Measurements from ENCODE around the gene SLC29A1. TPM values are rescaled to one million over a fixed set of nuclear protein-coding genes. Genes with fewer than 3 reads are reported as not detected.

SLC29A1 gene
- total RNA-seq, 1 donor from 2014 or later, result 181 TPM

- peak; percentile 67 for ATAC-seq (ENCODE audit: poor library complexity)
- intact Hi-C loops (cut with DNase I), result no loop called here
Measured at GRCh38 chr6:44219053-44219814, 4.2 kb upstream of the SLC29A1 start.

GRCh38 chr6:44219815-44220784 lies 3.3 kb upstream of the SLC29A1 start:
- ATAC-seq (ENCODE audit: poor library complexity), result no peak
- intact Hi-C loops (cut with DNase I), result no loop called here
- no peak for DNase-seq

More at GRCh38 chr6:44219053-44219814, 4.2 kb upstream of the SLC29A1 start:
- DNase-seq, result peak; percentile 92

DNA sequence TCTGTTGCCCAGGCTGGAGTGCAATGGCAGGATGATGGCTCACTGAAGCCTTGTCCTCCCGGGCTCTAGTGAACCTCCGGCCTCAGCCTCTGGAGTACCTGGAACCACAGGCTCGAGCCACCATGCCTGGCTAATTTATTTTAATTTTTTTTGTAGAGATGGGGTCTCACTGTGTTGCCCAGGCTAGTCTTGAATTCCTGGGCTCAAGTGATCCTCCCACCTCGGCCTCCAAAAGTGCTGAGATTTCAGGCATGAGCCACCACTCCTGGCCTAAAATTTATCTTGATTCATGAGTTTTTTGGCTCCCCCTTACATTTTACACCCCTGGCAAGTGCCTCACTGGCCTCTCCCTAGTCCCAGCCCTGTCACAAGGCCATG lies 2.5 kb upstream of the SLC29A1 start:
- intact Hi-C loops (cut with DNase I), result no loop called here
- ATAC-seq (ENCODE audit: poor library complexity) (no peak), DNase-seq (no peak)

DNA sequence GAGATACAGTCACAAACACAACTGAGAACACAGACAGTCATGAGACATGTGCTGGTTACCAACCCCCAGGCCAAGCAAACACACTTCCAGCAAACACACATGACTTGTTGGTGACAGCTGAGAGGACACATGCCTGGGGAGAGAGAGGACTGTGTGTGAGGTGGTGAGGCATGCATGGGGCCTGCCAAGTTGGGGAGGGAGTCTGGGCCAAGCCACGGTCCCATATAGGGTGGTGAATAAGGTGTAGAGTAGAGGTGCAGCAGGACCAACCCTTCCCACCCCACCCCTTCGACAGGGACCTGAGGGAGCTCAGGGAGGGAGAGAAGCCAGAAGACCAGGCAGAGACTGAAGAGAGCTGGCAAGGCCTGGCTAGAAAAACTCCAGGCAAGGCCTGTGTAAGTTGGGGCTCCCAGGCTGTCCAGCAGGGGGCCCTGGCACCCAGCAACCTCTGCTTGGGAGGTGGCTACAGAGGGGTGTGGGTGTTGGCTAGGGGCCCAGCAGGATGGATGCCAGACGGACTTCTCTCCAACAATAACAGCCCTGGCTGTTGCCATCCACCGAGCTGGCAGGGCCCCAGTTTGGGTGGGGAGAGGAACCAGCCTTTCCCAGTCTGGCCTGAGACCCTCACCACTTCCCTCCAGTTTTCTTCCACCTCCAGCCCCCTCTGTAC lies 2.0 kb upstream of the SLC29A1 start:
- ATAC-seq (ENCODE audit: poor library complexity) (peak; percentile 59), DNase-seq (peak; percentile 96)
- intact Hi-C loops (cut with DNase I), result no loop called here

GRCh38 chr6:44221961-44222335 lies 1.4 kb upstream of the SLC29A1 start:
- ATAC-seq (ENCODE audit: poor library complexity) (no peak), DNase-seq (no peak)
- intact Hi-C loops (cut with DNase I), result no loop called here

DNA sequence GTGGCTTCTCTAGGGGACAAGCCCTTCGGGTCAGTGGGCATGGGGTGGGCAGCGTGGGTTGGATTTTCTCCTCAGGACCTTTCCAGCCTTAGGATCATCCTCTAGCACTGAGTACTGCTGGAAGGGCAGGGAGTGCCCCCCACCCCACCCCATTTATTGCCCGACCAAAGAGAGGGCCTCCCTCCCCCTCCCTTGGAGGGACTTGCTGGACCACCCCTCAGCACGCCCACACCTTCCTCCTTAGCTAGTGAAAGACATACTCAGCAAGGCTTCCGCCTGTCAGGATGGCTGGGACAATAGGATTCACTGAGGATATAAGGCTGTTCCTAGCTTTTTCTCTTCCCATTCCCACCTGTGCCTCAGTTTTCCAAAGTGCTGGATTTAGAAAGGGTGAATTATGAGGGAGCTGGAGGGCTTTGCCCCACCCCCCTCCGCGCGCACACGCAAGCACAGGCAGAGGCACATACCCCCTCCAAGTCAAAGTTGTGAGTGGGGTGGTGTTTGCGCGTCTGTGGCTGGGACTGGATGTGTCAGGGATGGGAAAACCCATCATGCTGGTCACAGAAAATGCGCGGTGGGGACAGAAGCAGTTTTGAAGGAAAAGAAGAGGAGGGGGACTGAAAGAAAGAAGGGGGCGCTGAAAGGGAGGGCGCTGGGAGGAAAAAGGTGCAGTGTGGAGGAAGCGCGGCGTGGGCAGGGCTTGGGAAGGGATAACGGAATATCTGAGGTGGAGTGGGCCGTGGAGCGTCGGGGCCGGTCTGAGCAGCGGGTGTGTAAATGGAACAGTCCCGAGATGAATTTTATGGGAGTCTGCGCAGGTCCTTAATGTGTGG lies 693 bp upstream of the SLC29A1 start:
- no peak for DNase-seq

GRCh38 chr6:44224029-44224964 lies 902 bp downstream of the SLC29A1 start:
- ATAC-seq (ENCODE audit: poor library complexity) (no peak), DNase-seq (no peak)
- intact Hi-C loops (cut with DNase I), result no loop called here

More for the DNA sequence above, 693 bp upstream of the SLC29A1 start:
- intact Hi-C loops (cut with DNase I), result no loop called here
- no peak for ATAC-seq (ENCODE audit: poor library complexity)

DNA sequence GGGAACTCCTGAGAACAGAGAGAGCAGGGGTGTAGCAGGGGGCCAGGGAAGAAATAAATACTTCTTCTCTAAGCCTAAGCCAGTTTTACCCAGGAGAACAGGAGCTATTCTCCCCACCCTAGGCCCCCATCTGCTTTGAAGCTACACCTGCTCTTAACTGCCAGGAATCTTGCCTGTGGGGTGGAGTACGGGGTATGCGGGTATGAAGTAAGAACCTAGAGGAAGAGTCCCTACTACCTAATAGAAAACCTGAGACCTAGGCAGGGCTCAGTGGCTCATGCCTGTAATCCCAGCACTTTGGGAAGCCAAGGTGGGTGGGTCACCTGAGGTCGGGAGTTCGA lies 1.5 kb downstream of the SLC29A1 start:
- no peak for DNase-seq
- ATAC-seq (ENCODE audit: poor library complexity), result no peak
- intact Hi-C loops (cut with DNase I), result no loop called here

DNA sequence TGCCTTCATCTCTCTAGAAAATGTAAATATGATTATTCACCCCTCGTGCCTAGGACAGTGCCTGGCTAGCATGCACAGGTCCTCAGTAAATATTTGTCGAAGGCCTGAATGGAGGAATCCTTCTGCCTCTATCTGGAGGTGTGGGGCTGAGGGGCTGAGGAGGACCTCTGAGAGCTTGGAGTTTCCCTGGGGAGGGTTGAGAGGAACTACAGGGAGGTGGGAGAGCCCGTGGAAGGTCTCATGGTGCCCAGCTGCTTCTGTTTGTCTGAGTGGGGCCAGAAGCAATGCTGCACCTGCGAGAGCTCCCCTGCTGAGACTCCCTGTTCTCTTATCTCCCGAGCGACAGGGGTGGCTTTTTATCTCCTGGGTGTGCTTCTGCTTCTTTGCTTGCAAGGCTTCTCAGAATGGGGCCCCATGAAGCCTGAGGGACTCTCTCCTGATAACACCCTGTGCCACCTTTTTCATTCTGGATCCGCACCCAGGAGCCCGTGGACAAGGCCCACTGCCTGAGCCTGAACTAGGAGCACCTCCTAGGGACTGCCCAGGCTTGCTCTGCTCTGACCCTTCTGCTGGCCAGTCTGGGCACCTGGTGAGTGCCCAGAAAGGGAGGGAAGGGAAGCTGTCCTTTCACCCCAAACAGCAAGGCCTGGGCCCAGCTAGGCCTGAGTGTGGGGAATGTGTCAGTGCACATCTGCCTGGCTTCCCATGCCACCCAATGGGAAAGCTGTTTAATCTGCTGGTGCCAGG lies 2.4 kb downstream of the SLC29A1 start:
- ATAC-seq (ENCODE audit: poor library complexity) (no peak), DNase-seq (no peak)
- intact Hi-C loops (cut with DNase I), result no loop called here

DNA sequence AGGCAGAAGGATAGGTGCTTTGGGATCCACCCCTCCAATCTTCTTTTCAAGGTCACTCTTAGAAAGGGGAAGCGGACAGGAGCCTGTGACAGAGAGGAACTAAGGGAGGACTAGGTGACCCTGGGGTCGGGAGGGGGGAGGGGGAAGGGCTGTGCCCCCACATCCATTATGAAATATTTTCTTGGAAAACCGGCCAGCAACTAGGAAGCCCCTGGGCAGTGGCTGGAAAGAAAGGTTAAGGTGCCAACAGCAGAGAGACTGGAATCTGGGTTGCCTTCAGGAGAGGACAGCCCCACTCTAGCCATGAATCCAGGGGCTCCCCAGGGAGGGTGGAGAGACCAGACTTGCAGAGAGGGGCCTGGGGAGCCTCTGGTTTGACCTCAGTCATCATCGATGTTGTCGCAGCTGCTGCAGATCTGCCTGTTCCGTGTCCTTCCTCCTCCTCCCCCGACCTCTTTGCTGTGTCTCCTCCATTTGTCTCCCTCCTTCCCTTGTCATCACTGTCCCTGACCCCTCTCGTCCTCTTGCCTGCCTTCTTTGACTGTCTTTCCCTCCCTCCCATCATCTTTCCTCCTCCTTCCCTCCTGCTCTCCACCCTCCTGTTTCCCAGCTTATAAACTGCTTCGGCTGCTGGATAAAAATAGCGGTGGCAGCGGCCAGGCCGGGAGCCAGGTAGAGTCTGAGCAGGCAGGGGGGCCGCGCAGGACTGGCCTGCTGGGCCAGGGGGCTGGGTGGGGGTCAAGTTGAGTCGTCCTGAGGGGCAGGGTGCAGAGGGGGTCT lies 3.2 kb downstream of the SLC29A1 start:
- DNase-seq, result peak; percentile 75
- peak; percentile 50 for ATAC-seq (ENCODE audit: poor library complexity)
- intact Hi-C loops (cut with DNase I), result no loop called here

GRCh38 chr6:44227148-44227793 lies 3.9 kb downstream of the SLC29A1 start:
- DNase-seq (peak; percentile 54), ATAC-seq (ENCODE audit: poor library complexity) (peak; percentile 0)
- intact Hi-C loops (cut with DNase I), result no loop called here

GRCh38 chr6:44228031-44228430 lies 4.6 kb downstream of the SLC29A1 start:
- DNase-seq, result no peak
- intact Hi-C loops (cut with DNase I), result no loop called here
- ATAC-seq (ENCODE audit: poor library complexity), result no peak

GRCh38 chr6:44228433-44228832 lies 5.0 kb downstream of the SLC29A1 start:
- intact Hi-C loops (cut with DNase I), result no loop called here
- DNase-seq, result no peak
- ATAC-seq (ENCODE audit: poor library complexity), result no peak

- DNase-seq (no peak), ATAC-seq (ENCODE audit: poor library complexity) (no peak)
- intact Hi-C loops (cut with DNase I), result no loop called here
Measured at GRCh38 chr6:44228836-44229235, 5.4 kb downstream of the SLC29A1 start.

DNA sequence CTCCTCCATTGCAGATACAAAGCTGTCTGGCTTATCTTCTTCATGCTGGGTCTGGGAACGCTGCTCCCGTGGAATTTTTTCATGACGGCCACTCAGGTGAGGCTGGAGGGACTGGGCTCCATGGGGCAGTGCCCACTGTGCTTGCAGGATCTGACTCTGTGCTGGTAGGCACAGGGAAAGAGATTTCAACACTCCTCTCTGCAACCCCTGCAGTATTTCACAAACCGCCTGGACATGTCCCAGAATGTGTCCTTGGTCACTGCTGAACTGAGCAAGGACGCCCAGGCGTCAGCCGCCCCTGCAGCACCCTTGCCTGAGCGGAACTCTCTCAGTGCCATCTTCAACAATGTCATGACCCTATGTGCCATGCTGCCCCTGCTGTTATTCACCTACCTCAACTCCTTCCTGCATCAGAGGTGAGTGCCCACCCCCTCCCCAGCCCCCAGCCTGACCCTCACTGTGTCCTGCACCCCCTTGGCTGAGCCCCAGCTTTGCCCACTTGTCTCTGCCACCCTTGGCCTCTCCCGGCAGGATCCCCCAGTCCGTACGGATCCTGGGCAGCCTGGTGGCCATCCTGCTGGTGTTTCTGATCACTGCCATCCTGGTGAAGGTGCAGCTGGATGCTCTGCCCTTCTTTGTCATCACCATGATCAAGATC lies 6.1 kb downstream of the SLC29A1 start:
- DNase-seq, result peak; percentile 70
- ATAC-seq (ENCODE audit: poor library complexity), result peak; percentile 54
- intact Hi-C loops (cut with DNase I), result no loop called here

All from Right ventricle myocardium superior (tissue), 1 donor.